H9 (cell line): ENCODE results near the gene SLC22A17. TPM values are rescaled to one million over a fixed set of nuclear protein-coding genes. Genes with fewer than 3 reads are reported as not detected.

Experiments
- DNase-seq: peaks from one replicate; pipeline ENCODE4 v3.0.0-alpha.2; 2017
- H2AFZ ChIP-seq: one replicate; pipeline ENCODE4 v1.6.1; 2013; ENCODE audit warnings: mild to moderate bottlenecking, low read length, control low read depth, moderate library complexity
- H2AK5ac ChIP-seq: 2 replicates; pipeline ENCODE4 v1.6.1; 2013; ENCODE audit warnings: low read length, control low read depth, mixed read lengths; ENCODE audit not compliant: insufficient read length
- H2BK120ac ChIP-seq: one replicate; pipeline ENCODE4 v1.6.1; 2013; ENCODE audit warnings: low read depth, mild to moderate bottlenecking, low read length, control low read depth, inconsistent platforms; ENCODE audit not compliant: poor library complexity, severe bottlenecking
- H2BK12ac ChIP-seq: 2 replicates; pipeline ENCODE4 v1.6.1; 2013; ENCODE audit warnings: low read length, control low read depth, mixed read lengths, low read depth; ENCODE audit not compliant: insufficient read length
- H2BK15ac ChIP-seq: 2 replicates; pipeline ENCODE4 v1.6.1; 2013; ENCODE audit warnings: low read depth, low read length, control low read depth
- H2BK20ac ChIP-seq: one replicate; pipeline ENCODE4 v1.6.1; 2013; ENCODE audit warnings: low read depth, mild to moderate bottlenecking, low read length, control low read depth, inconsistent platforms; ENCODE audit not compliant: poor library complexity, severe bottlenecking
- H2BK5ac ChIP-seq: 2 replicates; pipeline ENCODE4 v1.6.1; 2013; ENCODE audit warnings: low read length, control low read depth, mixed read lengths; ENCODE audit not compliant: insufficient read length
- H3K14ac ChIP-seq: 2 replicates; pipeline ENCODE4 v1.6.1; 2013; ENCODE audit warnings: low read length, control low read depth; ENCODE audit not compliant: insufficient read depth
- H3K18ac ChIP-seq: 2 replicates; pipeline ENCODE4 v1.6.1; 2013; ENCODE audit warnings: low read depth, mild to moderate bottlenecking, mixed read lengths, low read length, control low read depth; ENCODE audit not compliant: insufficient read length
- H3K23ac ChIP-seq: 2 replicates; pipeline ENCODE4 v1.6.1; 2013; ENCODE audit warnings: low read length, control low read depth, mixed read lengths, low read depth; ENCODE audit not compliant: insufficient read length
- H3K23me2 ChIP-seq: 2 replicates; pipeline ENCODE4 v1.6.1; 2013; ENCODE audit warnings: low read depth, mild to moderate bottlenecking, mixed read lengths, low read length, control low read depth; ENCODE audit not compliant: insufficient read length, poor library complexity, severe bottlenecking
- H3K27ac ChIP-seq: 2 replicates; pipeline ENCODE4 v1.5.1; 2013; ENCODE audit warnings: low read length, control low read depth, mixed read lengths, low read depth; ENCODE audit not compliant: insufficient read length
- H3K27me3 ChIP-seq: 2 replicates; pipeline ENCODE4 v1.6.1; 2013; ENCODE audit warnings: low read length, control low read depth, inconsistent platforms; ENCODE audit not compliant: insufficient read depth
- H3K4ac ChIP-seq: 2 replicates; pipeline ENCODE4 v1.6.1; 2013; ENCODE audit warnings: low read depth, mild to moderate bottlenecking, control low read depth, inconsistent platforms, low read length, moderate library complexity
- H3K4me1 ChIP-seq: 2 replicates; pipeline ENCODE4 v1.6.1; 2013; ENCODE audit warnings: low read length, control low read depth, inconsistent platforms; ENCODE audit not compliant: insufficient read depth
- H3K4me2 ChIP-seq: 2 replicates; pipeline ENCODE4 v1.6.1; 2013; ENCODE audit warnings: low read length, control low read depth, mixed read lengths; ENCODE audit not compliant: insufficient read length, insufficient read depth
- H3K56ac ChIP-seq: 2 replicates; pipeline ENCODE4 v1.6.1; 2013; ENCODE audit warnings: low read depth, mild to moderate bottlenecking, mixed read lengths, low read length, control low read depth; ENCODE audit not compliant: insufficient read length
- H3K79me1 ChIP-seq: 2 replicates; pipeline ENCODE4 v1.6.1; 2013; ENCODE audit warnings: low read depth, mild to moderate bottlenecking, moderate library complexity, low read length, control low read depth, inconsistent platforms; ENCODE audit not compliant: insufficient read depth, poor library complexity, severe bottlenecking
- H3K79me2 ChIP-seq: 2 replicates; pipeline ENCODE4 v1.6.1; 2013; ENCODE audit warnings: low read length, control low read depth, inconsistent platforms; ENCODE audit not compliant: insufficient read depth
- H3K9ac ChIP-seq: 2 replicates; pipeline ENCODE4 v1.6.1; 2013; ENCODE audit warnings: low read length, control low read depth, mixed read lengths; ENCODE audit not compliant: insufficient read length; ENCODE audit errors: extremely low read depth
- H3K9me3 ChIP-seq: one replicate; pipeline ENCODE4 v1.6.1; 2013; ENCODE audit warnings: low read depth, low read length, inconsistent platforms; ENCODE audit not compliant: control insufficient read depth
- H3T11ph ChIP-seq: one replicate; pipeline ENCODE4 v1.6.1; 2013; ENCODE audit warnings: mild to moderate bottlenecking, low read length, control low read depth, inconsistent platforms
- H4K20me1 ChIP-seq: one replicate; pipeline ENCODE4 v1.6.1; 2013; ENCODE audit not compliant: control insufficient read depth, insufficient read length, insufficient read depth
- H4K5ac ChIP-seq: 2 replicates; pipeline ENCODE4 v1.6.1; 2013; ENCODE audit warnings: low read depth, mild to moderate bottlenecking, mixed read lengths, low read length, control low read depth; ENCODE audit not compliant: insufficient read length
- H4K8ac ChIP-seq: replicated peaks from 2 replicates; pipeline ENCODE4 v1.6.1; 2013; ENCODE audit warnings: low read length, control low read depth, mixed read lengths, low read depth; ENCODE audit not compliant: insufficient read length
- H4K91ac ChIP-seq: 2 replicates; pipeline ENCODE4 v1.6.1; 2013; ENCODE audit warnings: low read depth, mild to moderate bottlenecking, moderate library complexity, mixed read lengths, low read length, control low read depth; ENCODE audit not compliant: insufficient read length
- H3K27ac Mint-ChIP-seq, 3 experiments: 2 replicates in 2 of 3; 3 replicates in 1 of 3; pipeline ENCODE4 v1.8.0; 2020 to 2021; ENCODE audit warnings: mixed read lengths in 3 of 3, mild to moderate bottlenecking in 1 of 3, moderate library complexity in 1 of 3
- H3K27me3 Mint-ChIP-seq: 2 replicates; pipeline ENCODE4 v1.8.0; 2021; ENCODE audit warnings: low read depth, mild to moderate bottlenecking, moderate library complexity, mixed read lengths
- H3K36me3 Mint-ChIP-seq, 3 experiments: 2 replicates in 2 of 3; 3 replicates in 1 of 3; pipeline ENCODE4 v1.8.0; 2020 to 2021; ENCODE audit warnings: low read depth in 3 of 3, mixed read lengths in 3 of 3; ENCODE audit not compliant: insufficient read depth in 1 of 3
- H3K4me1 Mint-ChIP-seq, 2 experiments: 2 replicates each; pipeline ENCODE4 v1.8.0; 2020; ENCODE audit warnings: mixed read lengths in 2 of 2
- H3K4me3 Mint-ChIP-seq, 2 experiments: 2 replicates in 1 of 2; 3 replicates in 1 of 2; pipeline ENCODE4 v1.8.0; 2020 to 2021; ENCODE audit warnings: mild to moderate bottlenecking in 2 of 2, mixed read lengths in 2 of 2, moderate library complexity in 1 of 2
- H3K9me3 Mint-ChIP-seq, 2 experiments: 2 replicates in 1 of 2; 3 replicates in 1 of 2; pipeline ENCODE4 v1.8.0; 2020; ENCODE audit warnings: mild to moderate bottlenecking in 2 of 2, mixed read lengths in 2 of 2, moderate library complexity in 1 of 2
- WGBS: extraction: QIAGEN DNeasy Blood & Tissue Kit; methylation state at CpG from one replicate; pipeline ENCODE4 v1.1.7; 2013; ENCODE audit warnings: missing lambda C conversion rate, low lambda C conversion rate, mixed read lengths; ENCODE audit not compliant: insufficient read length; ENCODE audit errors: extremely low coverage; 5-methylcytosine and 5-hydroxymethylcytosine counted together
- total RNA-seq: library from RNA; stranded (reverse); gene quantifications from 2 replicates; pipeline ENCODE4 v1.2.1, GENCODE V29; 2021
- TF ChIP-seq, protein P1 (sequence below): fragments of 200-600 bp; sonication (generic); conservative IDR thresholded peaks from 3 replicates; pipeline ENCODE4 v1.8.0; 2021; ENCODE audit warnings: antibody characterized with exemption, mild to moderate bottlenecking

Gene SLC22A17
- total RNA-seq, 1 experiment from 2014 or later: 33.0 TPM

DNA sequence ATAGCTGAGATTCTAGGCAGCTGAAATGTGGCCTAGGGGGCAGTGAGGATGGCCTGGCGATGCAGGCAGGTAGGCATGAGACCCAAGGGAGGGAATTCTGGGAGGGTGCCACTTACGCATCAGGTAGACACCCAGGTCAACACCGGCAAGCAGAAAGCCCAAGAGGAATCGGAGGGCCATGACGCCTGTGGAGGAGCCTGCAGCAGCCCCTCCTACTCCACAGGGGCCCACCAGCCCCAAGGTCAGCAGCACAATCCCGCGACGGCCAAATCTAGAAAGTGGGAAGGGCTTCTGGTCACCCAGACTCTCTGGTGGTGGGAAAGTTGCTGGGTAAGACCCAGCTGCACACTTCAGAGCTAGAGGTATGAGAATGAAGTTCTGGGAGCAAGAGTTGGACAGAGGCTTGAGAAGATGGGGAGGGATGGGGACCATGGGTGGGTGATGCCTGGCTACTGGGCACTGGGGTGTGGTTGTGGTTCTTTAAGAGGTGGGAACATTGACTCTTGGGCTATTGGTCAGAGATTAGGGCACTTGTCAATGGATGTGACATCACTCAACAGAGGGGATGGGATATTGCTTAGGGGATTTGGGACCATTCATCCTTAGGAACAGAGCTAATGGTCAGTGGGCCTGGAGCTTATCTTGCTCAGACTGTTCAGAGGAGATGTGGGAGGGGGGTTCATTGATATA lies 3.4 kb downstream of the SLC22A17 start:
- Histone ChIP-seq H2BK120ac (no peak overlapping the region), H3K79me2 (no peaks in the 10 kb centered on the region), H3K4me1 (peaks cover 2% of the 10 kb centered on the region; the same call in 1 of the 2 replicates), H3K9me3 (no peaks in the 10 kb centered on the region), H4K20me1 (no peaks in the 10 kb centered on the region), H4K8ac (no peak overlapping the region), H2AK5ac (no peak overlapping the region), H4K5ac (no peak overlapping the region), H3K14ac (no peak overlapping the region), H3K79me1 (no peaks in the 10 kb centered on the region), H2BK15ac (no peak overlapping the region), H2AFZ (no peak overlapping the region), H3K56ac (no peak overlapping the region), H3K4ac (no peak overlapping the region), H3K23me2 (peaks cover 5% of the 10 kb centered on the region), H3K18ac (no peak overlapping the region), H3K23ac (no peak overlapping the region), H3K27ac (no peak overlapping the region), H3T11ph (no peak overlapping the region), H3K27me3 (no peaks in the 10 kb centered on the region), H4K91ac (no peak overlapping the region), H2BK12ac (no peak overlapping the region), H2BK5ac (no peak overlapping the region), H2BK20ac (no peak overlapping the region), H3K4me2 (no peak overlapping the region), H3K9ac (no peak overlapping the region)
- Mint-ChIP-seq H3K27ac (no peak overlapping the region), H3K36me3 (peaks cover 16 to 26% (median 22%) of the 10 kb centered on the region in 3 experiments), H3K9me3 (no peaks in the 10 kb centered on the region; a peak in 2 of 5 replicates), H3K27me3 (peaks cover 30% of the 10 kb centered on the region), H3K4me3 (no peak overlapping the region; a peak in 1 of 5 replicates), H3K4me1 (peaks cover 20 to 21% of the 10 kb centered on the region in 2 experiments)
- TF ChIP-seq, protein P1, sequence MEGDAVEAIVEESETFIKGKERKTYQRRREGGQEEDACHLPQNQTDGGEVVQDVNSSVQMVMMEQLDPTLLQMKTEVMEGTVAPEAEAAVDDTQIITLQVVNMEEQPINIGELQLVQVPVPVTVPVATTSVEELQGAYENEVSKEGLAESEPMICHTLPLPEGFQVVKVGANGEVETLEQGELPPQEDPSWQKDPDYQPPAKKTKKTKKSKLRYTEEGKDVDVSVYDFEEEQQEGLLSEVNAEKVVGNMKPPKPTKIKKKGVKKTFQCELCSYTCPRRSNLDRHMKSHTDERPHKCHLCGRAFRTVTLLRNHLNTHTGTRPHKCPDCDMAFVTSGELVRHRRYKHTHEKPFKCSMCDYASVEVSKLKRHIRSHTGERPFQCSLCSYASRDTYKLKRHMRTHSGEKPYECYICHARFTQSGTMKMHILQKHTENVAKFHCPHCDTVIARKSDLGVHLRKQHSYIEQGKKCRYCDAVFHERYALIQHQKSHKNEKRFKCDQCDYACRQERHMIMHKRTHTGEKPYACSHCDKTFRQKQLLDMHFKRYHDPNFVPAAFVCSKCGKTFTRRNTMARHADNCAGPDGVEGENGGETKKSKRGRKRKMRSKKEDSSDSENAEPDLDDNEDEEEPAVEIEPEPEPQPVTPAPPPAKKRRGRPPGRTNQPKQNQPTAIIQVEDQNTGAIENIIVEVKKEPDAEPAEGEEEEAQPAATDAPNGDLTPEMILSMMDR: no peak
- no CpG with 5 or more reads among the region's 8 CpGs for WGBS
- DNase-seq: no peak
